OCI-LY7 (cell line): ENCODE results near the gene TLL2. TPM values are rescaled to one million over a fixed set of nuclear protein-coding genes. Genes with fewer than 3 reads are reported as not detected.

Source experiments
- BruUV-seq: library from RNA; stranded (reverse); fragments of 400-500 nt; replicated peaks from 2 replicates; lab custom pipeline; 2021; lab: Mats Ljungman, UMichigan
- CTCF ChIA-PET: fragments of 300-600 bp; sonication (Branson Sonifier 250); formaldehyde crosslinking; loops from one replicate; lab custom pipeline; 2022; ENCODE audit warnings: antibody characterized with exemption; ENCODE audit not compliant: unreplicated experiment; lab: Charles Lee
- POLR2A ChIA-PET: fragments of 300-600 bp; sonication (Branson Sonifier 250); formaldehyde crosslinking; loops from one replicate; lab custom pipeline; 2022; ENCODE audit warnings: antibody characterized with exemption; lab: Charles Lee
- DNase-seq: peaks from one replicate; pipeline ENCODE4 v3.0.0-alpha.2; 2015; ENCODE audit warnings: low spot score
- H2AFZ ChIP-seq: fragments of 200-600 bp; sonication (generic), shearing (Covaris generic); 2 replicates; pipeline ENCODE4 v1.6.1; 2014; ENCODE audit warnings: mild to moderate bottlenecking, antibody characterized with exemption, low read length, moderate library complexity
- H3K27ac ChIP-seq: fragments of 200-600 bp; sonication (generic); 2 replicates; pipeline ENCODE4 v1.5.1; 2014; ENCODE audit warnings: mixed run types, low read depth, mild to moderate bottlenecking, moderate library complexity, low read length, inconsistent platforms; ENCODE audit not compliant: poor library complexity, severe bottlenecking
- H3K36me3 ChIP-seq: fragments of 200-600 bp; sonication (generic); 2 replicates; pipeline ENCODE4 v1.6.1; 2014; ENCODE audit warnings: mild to moderate bottlenecking, antibody characterized with exemption, low read length, moderate library complexity, mixed read lengths; ENCODE audit not compliant: insufficient read depth
- H3K4me1 ChIP-seq: fragments of 200-600 bp; sonication (generic); 2 replicates; pipeline ENCODE4 v1.5.1; 2014; ENCODE audit warnings: mild to moderate bottlenecking, low read length; ENCODE audit not compliant: insufficient read depth, poor library complexity, severe bottlenecking
- H3K4me2 ChIP-seq: fragments of 200-600 bp; sonication (generic); 2 replicates; pipeline ENCODE4 v1.6.1; 2014; ENCODE audit warnings: mild to moderate bottlenecking, low read length
- H3K4me3 ChIP-seq: fragments of 200-600 bp; sonication (generic); 2 replicates; pipeline ENCODE4 v1.5.1; 2014; ENCODE audit warnings: mild to moderate bottlenecking, low read depth, low read length; ENCODE audit not compliant: poor library complexity, severe bottlenecking
- H3K79me2 ChIP-seq: fragments of 200-600 bp; sonication (generic); 2 replicates; pipeline ENCODE4 v1.6.1; 2016; ENCODE audit warnings: low read depth, mild to moderate bottlenecking, low read length, moderate library complexity, mixed read lengths; ENCODE audit not compliant: insufficient read depth
- H3K9me2 ChIP-seq: fragments of 200-600 bp; sonication (generic); 2 replicates; pipeline ENCODE4 v1.6.1; 2016; ENCODE audit warnings: mild to moderate bottlenecking, low read length, mixed read lengths; ENCODE audit not compliant: insufficient read depth
- H3K9me3 ChIP-seq: fragments of 200-600 bp; sonication (generic); 2 replicates; pipeline ENCODE4 v1.6.1; 2014; ENCODE audit warnings: mild to moderate bottlenecking, mixed run types, low read length, mixed read lengths
- H4K20me1 ChIP-seq: fragments of 200-600 bp; sonication (generic); 2 replicates; pipeline ENCODE4 v1.6.1; 2014; ENCODE audit warnings: mild to moderate bottlenecking, antibody characterized with exemption, low read length, moderate library complexity, mixed read lengths; ENCODE audit not compliant: insufficient read depth
- EZH2phosphoT487 ChIP-seq: fragments of 200-600 bp; sonication (generic); IDR thresholded peaks from 2 replicates; pipeline ENCODE4 v1.6.1; 2018; ENCODE audit warnings: low read depth, borderline replicate concordance, mild to moderate bottlenecking, mixed run types, antibody characterized with exemption, low read length, moderate library complexity, mixed read lengths
- intact Hi-C: fragments of 100-400 bp; cut with micrococcal nuclease; formaldehyde crosslinking; loops from one replicate; pipeline ENCODE4 v1.10.0; 2022; ENCODE audit not compliant: unreplicated experiment
- total RNA-seq, 2 experiments: library from RNA; depleted of rRNA in 1 of 2; stranded (reverse); fragments of >200 nt in 1 of 2; shearing (Covaris generic) in 1 of 2; gene quantifications; 2 replicates each; pipeline ENCODE4 v1.2.3, GENCODE V29; 2014 to 2022
- TF ChIP-seq, protein P1 (sequence below): fragments of 200-600 bp; sonication (generic); conservative IDR thresholded peaks from 2 replicates; pipeline ENCODE4 v1.5.1; 2014; ENCODE audit warnings: mild to moderate bottlenecking, antibody characterized with exemption, low read length, moderate library complexity, mixed read lengths

TLL2 gene
- total RNA-seq, 2 experiments from 2014 or later, result 0.97 to 1.1 TPM

- H3K4me2 ChIP-seq, result no peak overlapping the region
- BruUV-seq, result no TSS peak
- no peaks in the 10 kb centered on the region for H3K79me2 ChIP-seq
- no peak overlapping the region for H3K4me3 ChIP-seq
- ChIA-PET POLR2A (interaction anchor here (0.6 kb wide), 1 partner anchor 1031 kb away, joined by 3 read pairs; no protein-coding TSS in a partner anchor), CTCF (no interaction called here)
- no peak for TF ChIP-seq EZH2phosphoT487
- TF ChIP-seq, protein P1, sequence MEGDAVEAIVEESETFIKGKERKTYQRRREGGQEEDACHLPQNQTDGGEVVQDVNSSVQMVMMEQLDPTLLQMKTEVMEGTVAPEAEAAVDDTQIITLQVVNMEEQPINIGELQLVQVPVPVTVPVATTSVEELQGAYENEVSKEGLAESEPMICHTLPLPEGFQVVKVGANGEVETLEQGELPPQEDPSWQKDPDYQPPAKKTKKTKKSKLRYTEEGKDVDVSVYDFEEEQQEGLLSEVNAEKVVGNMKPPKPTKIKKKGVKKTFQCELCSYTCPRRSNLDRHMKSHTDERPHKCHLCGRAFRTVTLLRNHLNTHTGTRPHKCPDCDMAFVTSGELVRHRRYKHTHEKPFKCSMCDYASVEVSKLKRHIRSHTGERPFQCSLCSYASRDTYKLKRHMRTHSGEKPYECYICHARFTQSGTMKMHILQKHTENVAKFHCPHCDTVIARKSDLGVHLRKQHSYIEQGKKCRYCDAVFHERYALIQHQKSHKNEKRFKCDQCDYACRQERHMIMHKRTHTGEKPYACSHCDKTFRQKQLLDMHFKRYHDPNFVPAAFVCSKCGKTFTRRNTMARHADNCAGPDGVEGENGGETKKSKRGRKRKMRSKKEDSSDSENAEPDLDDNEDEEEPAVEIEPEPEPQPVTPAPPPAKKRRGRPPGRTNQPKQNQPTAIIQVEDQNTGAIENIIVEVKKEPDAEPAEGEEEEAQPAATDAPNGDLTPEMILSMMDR, result no peak
- H3K9me2 ChIP-seq, result no peaks in the 10 kb centered on the region
- intact Hi-C loops, result no loop called here
- no peak overlapping the region for H3K27ac ChIP-seq
- DNase-seq, result no peak
- no peaks in the 10 kb centered on the region for H3K4me1 ChIP-seq
- no peak overlapping the region for H2AFZ ChIP-seq
- no peaks in the 10 kb centered on the region for H3K9me3 ChIP-seq
- H4K20me1 ChIP-seq, result no peaks in the 10 kb centered on the region
- no peaks in the 10 kb centered on the region for H3K36me3 ChIP-seq
Measured at GRCh38 chr10:96497391-96497790, 16.3 kb downstream of the TLL2 start.

GRCh38 chr10:96496281-96496925 is 17.3 kb downstream of the TLL2 start:
- BruUV-seq, result no TSS peak
- H3K27ac ChIP-seq, result no peak overlapping the region
- intact Hi-C loops, result no loop called here
- H3K9me2 ChIP-seq, result no peaks in the 10 kb centered on the region
- no peak overlapping the region for H3K4me2 ChIP-seq
- H3K36me3 ChIP-seq, result no peaks in the 10 kb centered on the region
- CTCF ChIA-PET, result no interaction called here
- DNase-seq, result no peak
- no peak overlapping the region for H3K4me3 ChIP-seq
- TF ChIP-seq, protein P1, result no peak
- no peak for TF ChIP-seq EZH2phosphoT487
- H3K79me2 ChIP-seq, result no peaks in the 10 kb centered on the region
- no peak overlapping the region for H2AFZ ChIP-seq
- H3K4me1 ChIP-seq, result no peaks in the 10 kb centered on the region
- H4K20me1 ChIP-seq, result no peaks in the 10 kb centered on the region
- POLR2A ChIA-PET, result interaction anchor here (0.6 to 0.8 kb wide), 2 partner anchors 658 to 1030 kb away, joined by 3 read pairs; no protein-coding TSS in a partner anchor
- H3K9me3 ChIP-seq, result no peaks in the 10 kb centered on the region

DNA sequence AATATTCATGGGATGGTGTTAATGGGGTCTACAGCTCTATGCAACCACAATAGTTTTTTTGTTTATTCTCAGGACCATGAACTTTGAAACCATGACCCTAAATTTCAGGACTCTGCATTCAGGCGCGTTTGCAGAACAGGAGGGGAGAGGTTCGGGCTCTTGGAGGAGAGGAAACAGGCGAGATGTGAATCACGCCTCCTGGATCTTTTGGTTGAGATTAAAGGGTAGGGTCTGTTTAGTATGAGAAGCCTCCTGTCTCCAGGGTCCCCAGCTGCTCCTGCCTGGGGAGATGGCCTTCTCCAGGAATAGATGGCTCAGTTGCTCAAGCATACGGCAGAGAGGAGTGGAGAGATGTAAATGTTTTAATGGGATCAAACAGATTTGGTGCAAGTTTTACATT is 18.2 kb downstream of the TLL2 start:
- POLR2A ChIA-PET, result no interaction called here
- H3K27ac ChIP-seq, result no peak overlapping the region
- H4K20me1 ChIP-seq, result no peaks in the 10 kb centered on the region
- no peaks in the 10 kb centered on the region for H3K9me3 ChIP-seq
- no peak for DNase-seq
- H3K4me1 ChIP-seq, result no peaks in the 10 kb centered on the region
- no peaks in the 10 kb centered on the region for H3K79me2 ChIP-seq
- H3K36me3 ChIP-seq, result no peaks in the 10 kb centered on the region
- H3K4me2 ChIP-seq, result no peak overlapping the region
- BruUV-seq, result no TSS peak
- no peaks in the 10 kb centered on the region for H3K9me2 ChIP-seq
- CTCF ChIA-PET, result no interaction called here
- TF ChIP-seq, protein P1, result no peak
- TF ChIP-seq EZH2phosphoT487, result no peak
- intact Hi-C loops, result no loop called here
- no peak overlapping the region for H3K4me3 ChIP-seq
- H2AFZ ChIP-seq, result no peak overlapping the region
